ENCODE data around the gene PYCARD.
"Not testable (repeated sequence)": the region's sequence is repeated elsewhere in the genome, so short reads cannot be mapped to it uniquely, and the experiment has no call there.

Gene PYCARD

DNA sequence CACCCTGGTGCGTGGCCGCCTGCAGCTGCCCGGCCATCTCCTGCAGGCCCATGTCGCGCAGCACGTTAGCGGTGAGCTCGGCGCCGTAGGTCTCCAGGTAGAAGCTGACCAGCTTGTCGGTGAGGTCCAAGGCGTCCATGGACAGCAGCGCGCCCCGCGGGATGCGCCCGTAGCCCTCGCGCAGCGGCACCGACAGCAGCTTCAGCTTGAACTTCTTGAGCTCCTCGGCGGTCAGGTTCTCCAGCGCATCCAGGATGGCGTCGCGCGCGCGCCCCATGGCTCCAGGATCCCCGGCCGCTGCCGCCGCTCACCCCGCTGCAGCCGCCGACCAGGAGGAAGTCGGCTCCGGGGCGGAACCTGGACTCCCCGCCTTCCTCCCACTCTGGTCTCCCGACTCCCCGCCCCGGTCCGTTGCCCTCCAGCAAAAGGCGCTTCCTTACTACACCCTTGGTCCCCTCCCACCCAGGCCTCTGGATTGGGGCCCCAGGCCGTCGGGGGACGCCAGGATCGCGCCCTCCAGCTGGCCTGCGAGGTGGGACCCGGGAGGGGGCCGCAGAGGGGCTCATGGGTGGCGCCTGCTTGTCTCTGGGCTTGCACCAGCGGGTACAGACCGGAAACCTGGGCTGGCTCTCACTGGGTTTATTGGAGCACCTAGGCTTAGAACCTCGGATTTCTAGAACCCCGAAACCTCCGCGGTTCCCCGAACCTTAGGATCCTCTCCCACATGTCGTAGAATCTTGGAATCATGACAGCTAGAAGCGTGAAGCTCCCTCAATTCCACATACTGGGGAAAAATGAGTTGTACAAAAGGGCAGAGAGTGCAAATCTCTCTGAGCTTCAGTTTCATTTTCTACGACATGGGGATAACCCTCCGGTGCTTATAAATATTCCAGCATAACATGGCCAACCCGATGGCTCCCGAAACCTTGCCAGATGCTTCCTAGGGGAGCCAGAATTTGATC lies at the start of gene PYCARD:
PYCARD (minus strand) TSS at position 347 of the 962 bp plus-strand sequence; CDS start at position 277, 70 bp downstream.
- no peak for DNase-seq

DNA sequence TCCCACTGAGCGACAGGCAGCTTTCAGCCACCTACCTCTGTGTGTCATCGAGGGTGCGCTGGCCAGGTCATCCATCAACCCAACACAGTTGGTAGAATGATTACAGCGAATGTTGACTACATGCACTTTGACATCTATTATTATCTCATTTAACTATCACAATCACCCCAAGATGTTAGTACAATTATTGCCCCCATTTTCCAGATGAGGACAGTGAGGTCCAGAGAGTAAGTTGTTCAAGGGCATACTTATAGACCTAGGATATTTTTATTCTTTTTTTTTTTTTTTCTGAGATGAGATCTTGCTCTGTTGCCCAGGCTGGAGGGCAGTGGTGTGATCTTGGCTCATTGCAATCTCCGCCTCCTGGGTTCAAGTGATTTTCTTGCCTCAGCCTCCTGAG lies 48.9 kb upstream of the PYCARD start:
- DNase-seq, result no peak

DNA sequence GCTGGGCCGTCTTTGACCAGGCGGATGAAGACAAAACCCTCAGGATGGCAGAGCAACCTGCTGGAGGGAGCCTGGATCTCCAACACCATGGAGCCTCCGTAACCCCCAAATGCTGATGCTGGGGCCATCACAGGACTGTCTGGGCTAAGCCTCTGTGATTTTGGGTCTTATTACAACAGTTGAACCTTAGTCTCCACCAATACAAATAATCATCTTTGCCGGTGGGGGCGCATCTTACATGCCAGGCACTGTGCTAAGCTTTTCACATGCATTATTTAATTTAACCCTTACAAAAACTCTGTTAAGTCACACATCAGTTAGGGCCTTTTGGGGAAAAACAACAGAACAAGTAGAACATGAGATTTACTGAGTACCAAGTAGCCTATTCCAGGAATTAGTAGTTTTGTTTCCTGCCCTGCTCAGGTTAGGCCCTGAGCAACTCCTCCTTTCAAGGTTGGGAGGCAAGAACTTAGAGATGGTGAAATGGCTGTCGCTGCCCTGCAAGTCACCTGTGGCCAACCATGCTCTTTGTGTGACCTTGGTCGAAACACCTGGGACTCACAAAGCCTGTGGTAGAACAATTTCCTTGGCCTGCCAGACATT lies 48.3 kb upstream of the PYCARD start:
- DNase-seq, result no peak

DNA sequence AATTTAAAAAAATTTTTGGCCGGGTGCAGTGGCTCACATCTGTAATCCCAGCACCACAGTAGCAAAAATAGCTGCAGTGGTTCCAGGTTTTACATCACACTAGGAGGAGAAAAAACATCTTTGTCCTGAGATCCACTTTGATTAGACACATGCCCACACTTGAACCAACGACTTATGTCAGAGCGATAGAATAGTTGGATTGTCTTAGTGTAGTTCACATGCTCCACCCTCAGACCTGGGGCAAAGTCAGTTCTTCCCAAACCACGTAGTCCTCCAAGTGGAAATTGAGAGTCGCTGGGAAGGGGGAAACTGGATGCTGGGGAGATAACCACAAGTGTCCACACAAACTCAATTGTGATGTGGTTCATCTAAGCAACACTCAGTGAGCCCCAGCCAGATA lies 45.8 kb upstream of the PYCARD start:
- DNase-seq, result no peak

DNA sequence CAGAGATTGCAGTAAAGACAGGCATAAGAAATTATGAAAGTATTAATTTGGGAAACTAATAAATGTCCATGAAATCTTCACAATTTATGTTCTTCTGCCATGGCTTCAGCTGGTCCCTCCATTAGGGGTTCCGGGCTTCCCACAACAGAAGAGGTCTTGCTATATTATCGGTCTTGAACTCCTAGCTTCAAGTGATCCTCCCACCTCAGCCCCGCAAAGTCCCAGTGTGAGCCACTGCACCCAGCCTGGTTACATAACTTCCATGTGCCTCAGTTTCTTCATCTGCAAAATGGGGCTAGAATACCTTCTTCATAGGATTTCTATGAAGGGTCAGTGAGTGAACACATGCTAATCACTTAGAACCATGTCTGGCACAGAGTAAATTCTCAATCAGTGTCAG lies 43.7 kb upstream of the PYCARD start:
- no peak for DNase-seq

DNA sequence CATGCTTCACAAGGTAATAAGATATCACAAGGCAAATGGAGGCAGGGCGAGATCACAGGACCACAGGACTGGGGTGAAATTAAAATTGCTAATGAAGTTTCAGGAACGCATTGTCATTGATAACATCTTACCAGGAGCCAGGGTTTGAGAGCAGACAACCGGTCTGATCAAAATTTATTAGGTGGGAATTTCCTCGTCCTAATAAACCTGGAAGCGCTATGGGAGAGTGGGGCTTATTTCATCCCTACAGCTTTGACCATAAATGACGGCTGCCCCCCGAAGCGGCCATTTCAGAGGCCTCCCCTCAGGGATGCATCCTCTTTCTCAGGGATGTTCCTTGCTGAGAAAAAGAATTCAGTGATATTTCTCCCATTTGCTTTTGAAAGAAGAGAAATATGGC lies 43.0 kb upstream of the PYCARD start:
- DNase-seq, result not testable (repeated sequence)

DNA sequence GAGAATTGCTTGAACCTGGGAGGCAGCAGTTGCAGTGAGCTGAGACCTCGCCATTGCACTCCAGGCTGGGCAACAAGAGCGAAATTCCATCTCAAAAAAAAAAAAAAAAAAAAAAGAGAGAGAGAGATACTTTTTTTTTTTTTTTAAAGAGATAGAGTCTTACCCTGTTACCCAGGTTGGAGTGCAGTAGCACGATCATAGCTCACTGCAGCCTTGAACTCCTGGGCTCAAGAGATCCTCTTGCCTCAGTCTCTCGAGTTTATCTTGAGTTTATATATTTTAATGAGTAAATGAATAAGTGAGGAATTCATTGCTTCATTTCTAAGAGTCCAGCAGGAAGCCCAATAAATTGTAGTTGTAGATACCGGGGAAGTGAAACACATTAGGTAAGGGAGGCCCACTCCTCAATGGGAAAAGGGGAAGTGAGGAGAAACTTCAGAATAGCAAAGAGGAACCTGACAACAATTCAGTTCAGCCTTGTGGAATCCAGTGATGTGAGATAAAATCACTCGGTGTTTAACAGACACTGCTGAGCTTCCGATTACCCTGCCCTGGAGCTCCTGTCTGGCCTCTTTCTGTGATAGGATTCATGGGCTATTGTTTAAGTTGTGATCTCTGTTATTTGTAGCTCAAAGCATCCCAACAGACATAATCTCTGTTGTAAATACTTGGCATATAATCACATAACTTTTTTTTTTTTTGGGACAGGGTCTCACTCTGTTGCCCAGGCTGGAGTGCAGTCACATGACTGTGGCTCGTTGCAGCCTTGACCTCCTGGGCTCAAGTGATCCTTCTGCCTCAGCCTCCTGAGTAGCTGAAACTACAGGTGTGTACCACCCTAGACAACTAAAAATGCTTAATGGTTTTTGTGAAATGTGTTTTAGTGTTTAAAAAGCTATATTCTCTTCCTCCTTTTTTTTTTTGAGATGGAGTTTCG lies 41.4 kb upstream of the PYCARD start:
- no peak for DNase-seq

DNA sequence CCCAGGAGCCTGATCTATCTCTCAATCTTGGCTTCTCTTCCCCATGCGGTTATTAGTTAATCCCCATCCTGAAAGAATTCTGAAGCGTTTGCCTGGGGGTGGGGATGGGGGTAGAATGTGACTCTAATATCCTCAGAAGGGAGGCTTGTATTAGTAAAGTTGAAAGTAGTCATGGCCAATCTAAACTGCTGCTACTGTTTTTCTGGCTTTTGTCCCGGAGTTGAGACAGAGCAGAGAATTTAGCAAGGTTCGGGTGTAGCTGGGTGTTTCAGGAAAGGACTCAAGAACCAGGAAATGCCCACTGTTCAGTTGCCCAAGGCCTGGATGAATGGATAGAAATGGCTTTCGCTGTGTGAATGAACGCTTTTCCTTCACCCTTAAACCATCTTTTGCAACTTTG lies 39.6 kb upstream of the PYCARD start:
- DNase-seq, result no peak

DNA sequence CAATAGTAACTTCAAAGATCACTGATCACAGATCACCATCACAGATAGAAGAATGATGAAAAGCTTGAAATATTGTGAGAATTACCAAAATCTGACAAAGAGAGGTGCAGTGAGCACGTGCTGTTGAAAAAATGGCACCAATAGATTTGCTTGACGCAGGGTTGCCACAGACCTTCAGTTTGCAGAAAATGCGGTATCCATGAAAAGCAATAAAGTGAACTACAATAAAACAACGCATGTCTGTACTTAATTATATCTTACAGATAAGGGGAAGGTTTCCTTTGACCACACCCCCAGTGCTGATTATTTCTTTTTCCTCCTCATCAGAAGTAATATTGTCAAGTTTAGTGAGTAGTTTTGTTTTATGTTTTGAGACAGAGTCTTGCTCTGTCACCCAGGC lies 35.5 kb upstream of the PYCARD start:
- DNase-seq, result no peak

DNA sequence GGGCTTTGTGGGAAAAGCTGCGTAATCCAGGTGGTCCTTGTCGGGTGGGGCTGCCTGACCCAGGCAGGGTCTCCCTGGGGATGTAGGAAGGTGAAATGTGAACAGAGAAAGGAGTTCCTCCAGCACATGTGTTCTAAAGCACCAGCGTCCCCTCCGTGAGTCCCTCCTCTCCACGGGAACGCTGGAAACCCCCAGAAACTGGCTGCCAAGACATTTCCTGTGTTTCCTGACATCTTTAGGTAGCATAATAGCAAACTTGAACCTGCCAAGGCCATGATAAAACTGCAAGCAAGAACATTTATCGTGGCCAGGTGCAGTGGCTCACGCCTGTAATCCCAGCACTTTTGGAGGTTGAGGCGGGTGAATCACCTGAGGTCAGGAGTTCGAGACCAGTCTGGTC lies 26.9 kb upstream of the PYCARD start:
- no peak for DNase-seq

DNA sequence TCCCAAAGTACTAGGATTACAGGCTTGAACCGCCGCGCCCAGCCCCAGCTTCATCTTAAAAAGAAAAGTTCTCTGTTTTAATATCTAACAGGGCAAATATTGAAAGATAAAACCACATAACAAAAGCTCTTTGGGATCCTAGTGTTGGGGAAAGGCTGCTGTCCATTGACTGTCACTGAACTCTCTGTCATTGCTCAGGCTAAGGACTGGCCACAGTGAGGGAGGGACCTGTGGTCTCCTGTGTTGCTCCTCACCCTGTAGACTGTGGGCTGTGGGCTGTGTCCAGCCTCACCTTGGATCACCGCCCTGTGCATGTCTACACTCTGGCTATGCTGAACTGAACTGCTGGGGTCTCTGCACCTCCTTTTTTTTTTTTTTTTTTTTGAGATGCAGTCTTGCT lies 25.6 kb upstream of the PYCARD start:
- DNase-seq, result no peak

DNA sequence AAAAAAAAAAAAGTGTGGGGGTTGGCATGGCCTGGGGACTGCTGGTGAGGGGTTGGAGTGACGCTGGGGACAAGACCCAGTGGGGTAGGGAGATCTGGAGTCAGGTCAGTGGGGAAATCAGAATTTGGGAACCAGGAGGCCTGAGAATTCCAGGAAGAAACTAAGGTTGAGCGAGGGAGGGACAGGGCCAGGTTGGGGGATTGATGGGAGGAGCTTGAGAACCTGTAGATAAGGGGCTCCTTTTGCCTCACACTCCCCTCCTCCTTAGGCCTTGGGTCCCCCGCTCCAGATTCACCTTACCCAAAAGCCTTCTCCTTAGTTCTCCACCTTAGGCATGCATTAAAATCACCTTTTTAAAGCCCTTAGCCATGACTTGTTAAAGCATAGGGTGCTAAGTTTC lies 22.6 kb upstream of the PYCARD start:
- DNase-seq, result no peak

DNA sequence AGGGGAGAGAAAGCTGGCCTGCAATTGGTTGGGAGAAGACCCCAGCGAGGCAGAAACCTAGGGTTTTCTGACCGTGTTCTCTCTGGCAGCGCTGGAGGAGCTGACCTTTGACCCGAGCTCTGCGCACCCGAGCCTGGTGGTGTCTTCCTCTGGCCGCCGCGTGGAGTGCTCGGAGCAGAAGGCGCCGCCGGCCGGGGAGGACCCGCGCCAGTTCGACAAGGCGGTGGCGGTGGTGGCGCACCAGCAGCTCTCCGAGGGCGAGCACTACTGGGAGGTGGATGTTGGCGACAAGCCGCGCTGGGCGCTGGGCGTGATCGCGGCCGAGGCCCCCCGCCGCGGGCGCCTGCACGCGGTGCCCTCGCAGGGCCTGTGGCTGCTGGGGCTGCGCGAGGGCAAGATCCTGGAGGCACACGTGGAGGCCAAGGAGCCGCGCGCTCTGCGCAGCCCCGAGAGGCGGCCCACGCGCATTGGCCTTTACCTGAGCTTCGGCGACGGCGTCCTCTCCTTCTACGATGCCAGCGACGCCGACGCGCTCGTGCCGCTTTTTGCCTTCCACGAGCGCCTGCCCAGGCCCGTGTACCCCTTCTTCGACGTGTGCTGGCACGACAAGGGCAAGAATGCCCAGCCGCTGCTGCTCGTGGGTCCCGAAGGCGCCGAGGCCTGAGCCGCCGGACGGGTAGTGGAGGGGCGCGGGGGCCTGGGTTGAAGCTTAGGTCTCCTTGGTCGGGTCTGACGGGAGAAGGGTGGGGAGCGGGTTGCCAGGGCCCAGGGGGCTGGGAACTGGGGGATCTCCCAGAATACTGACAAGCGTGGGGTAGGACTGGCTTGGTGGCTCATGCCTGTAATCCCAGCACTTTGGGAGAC lies 21.8 kb upstream of the PYCARD start:
- no peak for DNase-seq

DNA sequence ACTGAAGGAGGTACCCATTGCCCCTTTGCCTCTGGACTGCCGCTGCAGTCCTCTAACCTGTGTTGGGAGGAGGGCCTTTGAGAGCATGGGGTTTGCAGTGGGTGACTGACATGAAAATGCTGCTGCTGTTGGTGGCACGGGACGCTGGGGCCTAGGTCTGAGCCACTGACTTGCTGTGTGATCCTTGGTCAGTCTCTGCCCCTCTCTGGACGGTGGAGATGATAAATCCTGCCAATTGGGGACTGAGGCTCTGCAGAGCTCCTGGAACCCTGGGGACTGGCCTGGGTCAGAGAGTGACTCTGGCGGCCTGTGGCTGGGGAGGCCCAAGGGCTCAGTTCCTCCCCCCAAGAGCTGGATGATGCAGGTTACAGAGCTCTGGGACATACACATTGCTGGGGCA lies 20.5 kb upstream of the PYCARD start:
- no peak for DNase-seq

DNA sequence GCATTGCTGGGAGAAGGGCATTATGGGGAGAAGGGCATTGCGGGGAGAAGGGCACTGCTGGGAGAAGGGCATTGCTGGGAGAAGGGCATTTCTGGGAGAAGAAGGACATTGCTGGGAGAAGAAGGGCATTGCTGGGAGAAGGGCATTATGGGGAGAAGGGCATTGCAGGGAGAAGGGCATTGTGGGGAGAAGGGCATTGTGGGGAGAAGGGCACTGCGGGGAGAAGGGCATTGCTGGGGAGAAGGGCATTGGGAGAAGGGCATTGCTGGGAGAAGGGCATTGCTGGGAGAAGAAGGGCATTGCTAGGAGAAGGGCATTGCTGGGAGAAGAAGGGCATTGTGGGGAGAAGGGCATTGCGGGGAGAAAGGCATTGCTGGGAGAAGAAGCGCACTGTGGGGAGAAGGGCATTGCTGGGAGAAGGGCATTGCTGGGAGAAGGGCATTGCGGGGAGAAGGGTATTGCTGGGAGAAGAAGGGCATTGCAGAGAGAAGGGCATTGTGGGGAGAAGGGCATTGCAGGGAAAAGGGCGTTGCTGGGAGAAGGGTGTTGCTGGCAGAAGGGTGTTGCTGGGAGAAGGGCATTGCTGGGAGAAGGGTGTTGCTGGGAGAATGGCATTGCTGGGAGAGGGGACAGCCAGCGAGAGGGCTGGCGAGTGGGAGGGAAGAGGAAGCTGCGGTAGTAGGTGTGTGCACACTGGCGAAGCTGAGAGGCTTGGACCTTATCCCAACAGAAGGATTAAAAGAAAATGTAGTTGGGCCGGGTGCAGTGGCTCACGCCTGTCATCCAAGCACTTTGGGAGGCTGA lies 19.0 kb upstream of the PYCARD start:
- no peak for DNase-seq

DNA sequence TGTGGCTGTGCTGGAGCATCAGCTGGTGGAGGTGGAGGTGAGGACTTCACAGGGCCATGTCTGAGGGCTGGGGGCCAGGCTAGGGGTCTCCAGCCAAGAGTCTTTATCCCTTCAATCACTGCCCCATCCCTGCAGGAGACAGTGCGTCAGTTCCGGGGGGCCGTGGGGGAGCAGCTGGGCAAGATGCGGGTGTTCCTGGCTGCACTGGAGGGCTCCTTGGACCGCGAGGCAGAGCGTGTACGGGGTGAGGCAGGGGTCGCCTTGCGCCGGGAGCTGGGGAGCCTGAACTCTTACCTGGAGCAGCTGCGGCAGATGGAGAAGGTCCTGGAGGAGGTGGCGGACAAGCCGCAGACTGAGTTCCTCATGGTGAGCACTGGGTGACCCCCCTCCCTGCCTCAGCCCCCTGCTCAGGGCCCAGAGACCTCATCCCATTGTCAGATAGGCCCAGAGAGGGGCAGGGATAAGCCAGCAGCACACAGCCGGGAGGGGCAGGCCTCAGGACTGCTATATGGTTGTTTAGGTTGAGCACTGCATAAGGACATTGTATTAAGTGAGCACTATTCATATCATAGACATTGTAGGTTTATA lies 16.7 kb upstream of the PYCARD start:
- no peak for DNase-seq

DNA sequence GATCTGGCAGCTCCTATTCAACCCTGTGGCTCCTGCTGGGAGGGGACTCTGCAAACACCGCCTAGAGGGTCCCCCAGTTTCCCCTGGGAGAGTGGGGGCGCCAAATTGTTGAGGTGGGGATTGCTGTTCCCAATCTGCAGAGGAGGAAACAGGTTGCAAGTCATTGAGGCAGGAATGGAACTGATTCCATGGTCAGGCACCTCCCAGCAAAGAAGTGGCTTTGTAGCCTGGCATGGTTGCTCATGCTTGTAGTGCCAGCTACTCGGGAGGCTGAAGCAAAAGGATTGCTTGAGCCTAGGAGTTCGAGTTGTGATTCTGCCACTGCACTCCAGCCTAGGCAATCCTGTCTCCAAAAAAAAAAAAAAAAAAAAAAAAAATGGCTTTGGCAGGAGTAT lies 14.6 kb upstream of the PYCARD start:
- DNase-seq, result no peak

DNA sequence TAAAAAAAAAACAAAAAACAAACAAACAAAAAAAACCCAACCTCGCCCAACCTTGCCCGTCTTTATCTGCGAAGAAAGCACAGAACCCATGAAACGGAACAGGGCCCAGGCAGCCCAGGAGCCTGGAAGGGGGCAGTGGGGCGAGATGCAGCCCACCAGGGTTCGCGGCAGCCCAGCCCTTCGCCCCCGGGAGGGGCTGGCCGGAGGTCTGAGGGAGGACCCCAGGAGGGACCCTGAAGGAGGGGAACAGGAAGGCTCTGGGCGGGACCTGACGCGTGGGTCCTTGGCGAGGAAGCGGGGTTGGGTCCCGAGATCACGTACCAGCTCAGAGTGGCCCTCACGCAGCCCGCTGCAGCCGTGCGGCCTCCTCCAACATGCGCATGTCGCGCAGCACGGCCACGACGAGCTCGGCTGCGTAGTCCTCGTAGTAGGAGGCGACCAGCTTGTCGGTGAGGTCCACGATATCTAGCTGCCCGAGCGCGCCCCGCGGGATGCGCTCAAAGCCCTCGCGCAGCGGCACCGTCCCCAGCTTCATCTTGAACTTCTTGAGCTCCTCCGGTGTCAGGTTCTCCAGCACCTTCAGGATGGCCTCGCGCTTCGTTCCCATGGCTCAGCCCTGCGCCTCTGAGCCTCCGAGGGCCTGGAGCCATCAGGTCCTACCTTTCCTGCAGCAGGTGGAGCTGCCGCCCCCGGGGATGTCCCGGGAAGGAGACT lies 14.0 kb upstream of the PYCARD start, which contains the start of gene PYDC1:
PYDC1 (minus strand) TSS at position 714 of the 714 bp plus-strand sequence; CDS start at position 607, 107 bp downstream.
- no peak for DNase-seq

DNA sequence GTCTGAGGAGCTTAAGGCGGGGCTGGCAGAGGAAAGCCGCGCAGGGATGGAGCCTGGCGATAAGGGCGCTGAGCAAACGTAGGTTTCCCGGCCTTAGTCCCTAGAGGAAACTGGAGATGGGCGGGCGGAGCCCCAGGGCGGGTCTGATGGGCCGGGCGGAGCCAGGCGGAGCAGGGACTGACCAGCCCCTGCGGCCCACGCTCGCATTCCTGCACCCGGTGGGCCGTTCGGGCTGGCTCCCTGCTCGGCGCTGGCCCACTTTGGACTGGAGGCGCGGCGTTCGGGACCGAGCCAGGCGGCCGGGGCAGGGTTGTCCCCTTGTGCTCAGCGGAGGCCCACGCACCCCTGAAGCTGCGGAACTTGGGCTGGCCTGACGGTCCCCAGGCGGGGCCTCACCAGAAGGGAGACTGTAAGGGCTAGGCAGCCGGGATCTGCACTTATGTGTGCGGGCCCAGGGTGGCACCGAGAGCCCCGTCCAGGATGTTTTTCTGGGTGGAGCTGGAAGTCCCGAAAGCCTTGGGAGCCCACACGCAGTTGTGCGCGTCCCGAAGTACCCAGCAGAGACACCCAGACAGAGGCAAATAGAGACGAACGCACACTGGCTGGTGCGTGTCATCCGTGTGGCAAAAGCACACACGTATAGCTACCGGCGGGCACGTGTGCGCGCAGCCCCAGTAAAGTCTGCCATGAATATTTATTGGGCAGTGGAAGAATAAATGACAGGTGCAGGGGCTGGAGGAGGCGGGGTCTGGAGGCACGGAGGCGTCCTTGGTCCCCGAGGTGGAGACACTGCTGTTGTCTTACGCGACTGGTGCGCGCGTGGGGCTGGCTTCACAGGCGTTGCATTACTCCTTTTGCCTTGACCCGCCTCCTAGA lies 13.0 kb upstream of the PYCARD start:
- DNase-seq, result no peak
